Skeletal muscle satellite cell (primary cell): ENCODE data around the gene RPL18.

Source experiments
- H3K27me3 ChIP-seq: 2 replicates; pipeline ENCODE4 v1.7.0; 2013; ENCODE audit warnings: low read length; ENCODE audit not compliant: control insufficient read depth, insufficient read depth
- H3K36me3 ChIP-seq: 2 replicates; pipeline ENCODE4 v1.7.0; 2013; ENCODE audit warnings: mild to moderate bottlenecking, control low read depth, low read length; ENCODE audit not compliant: insufficient read depth
- H3K4me1 ChIP-seq: 2 replicates; pipeline ENCODE4 v1.7.0; 2013; ENCODE audit warnings: low read length; ENCODE audit not compliant: control insufficient read depth, insufficient read depth
- H3K4me2 ChIP-seq: 2 replicates; pipeline ENCODE4 v1.7.0; 2013; ENCODE audit warnings: mild to moderate bottlenecking, low read length
- H3K4me3 ChIP-seq: 2 replicates; pipeline ENCODE4 v1.7.0; 2013; ENCODE audit warnings: low read length
- H3K9ac ChIP-seq: 2 replicates; pipeline ENCODE4 v1.7.0; 2013; ENCODE audit warnings: mild to moderate bottlenecking, low read depth, low read length, moderate library complexity
- H3K9me3 ChIP-seq: replicated peaks from 2 replicates; pipeline ENCODE4 v1.7.0; 2013; ENCODE audit warnings: mild to moderate bottlenecking, control low read depth, low read length

The RPL18 gene

GRCh38 chr19:48606463-48607358, 12.3 kb downstream of the RPL18 start, which contains the start of gene SPACA4:
Gene SPACA4 (plus strand): TSS chr19:48606742. CDS start chr19:48606979, 237 bp downstream.
- Histone ChIP-seq H3K4me3 (no peak within 1 kb of the TSS), H3K4me2 (no peak within 1 kb of the TSS), H3K9ac (no peak within 1 kb of the TSS), H3K36me3 (no peaks in the 10 kb centered on the region), H3K27me3 (no peaks in the 10 kb centered on the region), H3K9me3 (no peaks in the 10 kb centered on the region), H3K4me1 (no peaks in the 10 kb centered on the region)

GRCh38 chr19:48603850-48604249, 15.1 kb downstream of the RPL18 start:
- Histone ChIP-seq H3K4me1 (no peaks in the 10 kb centered on the region), H3K27me3 (peaks cover 2% of the 10 kb centered on the region), H3K9ac (no peak overlapping the region), H3K36me3 (no peaks in the 10 kb centered on the region), H3K4me3 (no peak overlapping the region), H3K4me2 (no peak overlapping the region), H3K9me3 (no peaks in the 10 kb centered on the region)

DNA sequence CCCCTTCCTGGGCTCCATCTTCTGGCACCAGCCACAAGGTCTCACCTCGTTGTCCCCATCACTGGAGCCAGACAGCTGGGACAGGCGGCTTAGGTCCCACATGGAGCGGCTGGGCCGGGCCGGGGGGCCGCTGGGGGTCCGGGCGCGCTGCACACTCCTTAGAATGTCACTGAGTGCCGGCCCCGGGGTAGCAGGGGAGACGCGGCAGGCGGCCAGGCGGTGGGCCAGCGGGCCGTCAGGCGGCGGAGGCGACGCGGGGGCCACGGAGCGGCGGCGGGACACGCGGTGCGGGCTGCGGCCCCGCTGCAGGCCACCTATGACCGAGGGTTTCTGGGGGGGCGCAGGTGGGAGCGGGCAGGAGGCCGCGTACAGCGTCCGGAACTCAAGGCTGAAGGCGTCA, 15.5 kb downstream of the RPL18 start:
- Histone ChIP-seq H3K9ac (no peak overlapping the region), H3K36me3 (no peaks in the 10 kb centered on the region), H3K27me3 (peaks cover 6% of the 10 kb centered on the region), H3K4me2 (no peak overlapping the region), H3K9me3 (no peaks in the 10 kb centered on the region), H3K4me3 (no peak overlapping the region), H3K4me1 (no peaks in the 10 kb centered on the region)

DNA sequence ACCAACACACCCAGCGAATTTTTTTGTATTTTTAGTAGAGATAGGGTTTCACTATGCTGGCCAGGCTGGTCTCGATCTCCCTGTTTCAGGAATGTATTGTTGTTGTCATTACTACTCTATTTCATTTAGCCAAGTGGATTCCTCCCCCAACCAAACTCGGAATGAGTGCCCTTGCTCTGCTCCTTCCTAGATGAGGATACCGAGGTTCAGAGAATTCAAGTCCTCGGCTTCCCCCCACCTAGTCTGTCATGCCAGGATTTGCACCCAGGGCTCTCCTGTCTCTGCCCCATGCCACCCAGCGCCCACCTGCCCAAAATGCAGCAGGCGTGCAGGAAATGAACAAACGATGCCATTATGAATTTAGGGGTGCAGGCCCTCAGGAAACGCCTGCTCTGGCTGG, 16.0 kb downstream of the RPL18 start:
- Histone ChIP-seq H3K9ac (no peak overlapping the region), H3K27me3 (peaks cover 7% of the 10 kb centered on the region), H3K36me3 (no peaks in the 10 kb centered on the region), H3K4me1 (no peaks in the 10 kb centered on the region), H3K4me3 (no peak overlapping the region), H3K4me2 (no peak overlapping the region), H3K9me3 (no peaks in the 10 kb centered on the region)

DNA sequence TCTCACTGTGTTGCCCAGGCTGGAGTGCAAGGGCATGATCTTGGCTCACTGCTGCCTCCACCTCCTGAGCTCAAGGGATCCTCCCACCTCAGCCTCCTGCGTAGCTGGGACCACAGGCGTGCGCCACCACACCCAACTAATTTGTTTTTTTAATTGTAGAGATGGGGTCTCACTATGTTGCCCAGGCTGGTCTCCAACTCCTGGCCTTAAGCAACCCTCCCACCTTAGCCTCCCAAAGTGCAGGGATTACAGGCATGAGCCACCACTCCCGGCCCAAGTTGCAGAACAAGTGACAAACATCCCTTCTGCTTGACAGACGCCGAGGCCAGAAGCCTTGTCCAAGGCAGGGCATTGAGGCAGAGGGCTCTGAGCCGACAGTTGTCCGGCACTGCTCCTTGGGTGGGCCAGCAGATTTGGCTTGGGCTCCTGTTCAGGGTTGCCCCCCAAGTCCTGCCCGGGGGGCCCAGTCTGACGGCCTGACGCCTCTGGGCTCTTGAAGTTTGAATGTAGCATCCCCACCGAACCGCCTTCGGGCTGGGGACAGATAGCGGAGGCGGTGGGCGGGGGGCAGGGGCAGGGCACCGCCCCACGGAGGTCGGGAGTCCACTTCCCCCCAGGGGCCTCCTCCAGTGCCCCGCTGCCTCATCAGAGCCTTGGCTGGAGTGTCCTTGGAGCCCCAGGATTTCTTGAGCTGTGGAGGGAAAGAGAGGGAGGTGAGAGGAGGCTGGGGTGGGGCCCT, 18.1 kb downstream of the RPL18 start:
- H3K4me1 ChIP-seq = no peaks in the 10 kb centered on the region
- H3K4me3 ChIP-seq = no peak overlapping the region
- no peak overlapping the region for H3K9ac ChIP-seq
- H3K36me3 ChIP-seq = no peaks in the 10 kb centered on the region
- peaks cover 7% of the 10 kb centered on the region for H3K27me3 ChIP-seq
- H3K9me3 ChIP-seq = no peaks in the 10 kb centered on the region
- H3K4me2 ChIP-seq = no peak overlapping the region

DNA sequence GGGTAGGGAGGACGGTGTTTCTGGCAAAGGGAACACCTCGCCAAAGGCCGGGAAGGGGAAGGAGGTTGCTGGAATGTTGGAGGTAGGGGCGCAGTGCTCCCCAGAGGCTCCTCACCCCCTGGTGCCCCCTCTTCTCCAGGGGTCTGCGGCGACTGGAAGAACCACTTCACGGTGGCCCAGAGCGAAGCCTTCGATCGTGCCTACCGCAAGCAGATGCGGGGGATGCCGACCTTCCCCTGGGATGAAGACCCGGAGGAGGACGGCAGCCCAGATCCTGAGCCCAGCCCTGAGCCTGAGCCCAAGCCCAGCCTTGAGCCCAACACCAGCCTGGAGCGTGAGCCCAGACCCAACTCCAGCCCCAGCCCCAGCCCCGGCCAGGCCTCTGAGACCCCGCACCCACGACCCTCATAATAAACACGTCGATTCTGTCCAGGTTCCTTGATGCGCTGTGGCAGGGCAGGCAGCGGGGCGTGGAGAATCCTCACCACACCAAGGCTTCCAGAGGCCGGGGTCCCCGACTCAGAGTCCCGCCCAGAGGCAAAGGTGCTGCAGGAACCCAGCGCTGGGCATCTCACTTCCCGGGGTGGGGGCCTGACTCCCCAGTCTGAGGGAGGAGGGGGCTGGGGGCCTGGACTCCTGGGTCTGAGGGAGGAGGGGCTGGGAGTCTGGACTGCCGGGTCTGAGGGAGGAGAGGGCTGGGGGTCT, 19.8 kb downstream of the RPL18 start:
- Histone ChIP-seq H3K9ac (no peak overlapping the region), H3K4me1 (no peaks in the 10 kb centered on the region), H3K36me3 (no peaks in the 10 kb centered on the region), H3K4me3 (no peak overlapping the region), H3K27me3 (peaks cover 7% of the 10 kb centered on the region), H3K9me3 (no peaks in the 10 kb centered on the region), H3K4me2 (no peak overlapping the region)

DNA sequence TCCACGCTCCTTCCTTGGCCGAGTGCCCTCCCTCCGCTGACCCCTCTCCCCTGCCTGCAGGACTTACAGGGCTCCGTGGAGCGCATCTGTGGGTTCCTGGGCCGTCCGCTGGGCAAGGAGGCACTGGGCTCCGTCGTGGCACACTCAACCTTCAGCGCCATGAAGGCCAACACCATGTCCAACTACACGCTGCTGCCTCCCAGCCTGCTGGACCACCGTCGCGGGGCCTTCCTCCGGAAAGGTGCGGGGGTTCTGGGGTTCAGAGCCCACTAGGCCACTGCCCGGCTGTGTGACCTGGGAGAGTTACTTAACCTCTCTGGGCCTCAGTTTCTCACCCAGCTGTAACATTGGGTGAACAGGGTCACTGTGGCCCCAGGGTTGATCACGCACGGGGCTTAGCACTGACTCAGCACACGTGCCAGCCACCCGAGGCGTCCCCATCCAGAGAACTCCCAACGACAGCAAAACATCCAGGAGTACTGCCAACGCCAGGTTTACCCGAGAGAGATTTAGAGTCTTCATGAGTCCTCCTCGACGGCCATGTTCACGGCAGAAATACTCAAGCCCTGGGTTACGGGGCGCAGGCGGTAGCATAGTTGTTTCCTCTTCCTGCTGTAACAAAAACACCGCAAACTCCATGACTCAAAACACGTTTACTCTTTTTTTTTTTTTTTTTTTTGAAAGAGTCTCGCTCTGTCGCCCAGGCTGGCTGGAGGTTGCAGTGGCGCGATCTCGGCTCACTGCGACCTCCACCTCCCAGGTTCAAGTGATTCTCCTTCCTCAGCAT, 22.1 kb downstream of the RPL18 start:
- H3K4me1 ChIP-seq = no peaks in the 10 kb centered on the region
- H3K9me3 ChIP-seq = no peaks in the 10 kb centered on the region
- H3K27me3 ChIP-seq = peaks cover 7% of the 10 kb centered on the region
- H3K9ac ChIP-seq = no peak overlapping the region
- H3K4me2 ChIP-seq = no peak overlapping the region
- H3K36me3 ChIP-seq = no peaks in the 10 kb centered on the region
- no peak overlapping the region for H3K4me3 ChIP-seq

GRCh38 chr19:48596237-48596636, 22.7 kb downstream of the RPL18 start:
- H3K27me3 ChIP-seq = peaks cover 7% of the 10 kb centered on the region
- no peak overlapping the region for H3K4me2 ChIP-seq
- no peaks in the 10 kb centered on the region for H3K36me3 ChIP-seq
- no peak overlapping the region for H3K9ac ChIP-seq
- no peaks in the 10 kb centered on the region for H3K9me3 ChIP-seq
- H3K4me3 ChIP-seq = no peak overlapping the region
- H3K4me1 ChIP-seq = no peaks in the 10 kb centered on the region

GRCh38 chr19:48595833-48596232, 23.1 kb downstream of the RPL18 start:
- H3K9ac ChIP-seq = no peak overlapping the region

DNA sequence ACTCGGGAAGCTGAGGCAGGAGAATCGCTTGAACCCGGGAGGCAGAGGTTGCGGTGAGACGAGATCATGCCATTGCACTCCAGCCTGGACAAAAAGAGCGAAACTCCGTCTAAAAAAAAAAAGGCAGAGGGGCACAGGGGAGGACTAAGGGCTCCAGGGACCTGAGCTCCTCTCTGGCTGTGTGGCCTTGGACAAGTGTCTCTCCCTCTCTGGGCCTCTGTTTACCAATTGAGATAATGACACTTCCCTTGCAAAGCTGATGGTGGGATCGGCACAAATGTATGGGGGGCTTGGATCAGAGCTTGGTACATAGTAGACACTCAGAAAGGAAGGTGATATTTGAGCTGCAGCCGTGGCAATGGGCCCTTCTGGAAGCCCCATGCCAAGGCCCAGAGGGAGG, 23.8 kb downstream of the RPL18 start:
- H3K36me3 ChIP-seq = no peaks in the 10 kb centered on the region
- H3K9ac ChIP-seq = no peak overlapping the region
- no peaks in the 10 kb centered on the region for H3K4me1 ChIP-seq
- H3K4me3 ChIP-seq = no peak overlapping the region
- H3K27me3 ChIP-seq = peaks cover 7% of the 10 kb centered on the region
- H3K9me3 ChIP-seq = no peaks in the 10 kb centered on the region
- no peak overlapping the region for H3K4me2 ChIP-seq

More at GRCh38 chr19:48595833-48596232, 23.1 kb downstream of the RPL18 start:
- Histone ChIP-seq H3K4me2 (no peak overlapping the region), H3K9me3 (no peaks in the 10 kb centered on the region), H3K27me3 (peaks cover 7% of the 10 kb centered on the region), H3K4me1 (no peaks in the 10 kb centered on the region), H3K4me3 (no peak overlapping the region), H3K36me3 (no peaks in the 10 kb centered on the region)

GRCh38 chr19:48591021-48591420, 28.0 kb downstream of the RPL18 start:
- Histone ChIP-seq H3K4me2 (no peak overlapping the region), H3K4me3 (no peak overlapping the region), H3K36me3 (no peaks in the 10 kb centered on the region), H3K27me3 (no peaks in the 10 kb centered on the region), H3K4me1 (peaks cover 4% of the 10 kb centered on the region), H3K9ac (no peak overlapping the region), H3K9me3 (no peaks in the 10 kb centered on the region)
